Stomach (tissue), 4 donors: ENCODE measurements around the gene POC5.

Experiments used
- EP300 ChIP-seq: sonication (generic); formaldehyde crosslinking; IDR thresholded peaks from one replicate; pipeline ENCODE4 v1.6.1; 2017; ENCODE audit warnings: antibody characterized with exemption
- POLR2AphosphoS5 ChIP-seq, 3 donors: sonication (generic); formaldehyde crosslinking; IDR thresholded peaks; one replicate each; pipeline ENCODE4 v1.6.1; 2016; ENCODE audit warnings: antibody characterized with exemption in 3 of 3
- TF ChIP-seq, protein P1 (sequence below), 7 experiments: fragments of 450-650 bp in 4 of 7; fragments of 200-600 bp in 3 of 7; sonication (generic) in 3 of 7; IDR thresholded peaks; one replicate each; pipeline ENCODE4 v1.5.1; 2016 to 2019; ENCODE audit warnings: antibody characterized with exemption in 7 of 7, control low read depth in 2 of 7, mild to moderate bottlenecking in 1 of 7

DNA sequence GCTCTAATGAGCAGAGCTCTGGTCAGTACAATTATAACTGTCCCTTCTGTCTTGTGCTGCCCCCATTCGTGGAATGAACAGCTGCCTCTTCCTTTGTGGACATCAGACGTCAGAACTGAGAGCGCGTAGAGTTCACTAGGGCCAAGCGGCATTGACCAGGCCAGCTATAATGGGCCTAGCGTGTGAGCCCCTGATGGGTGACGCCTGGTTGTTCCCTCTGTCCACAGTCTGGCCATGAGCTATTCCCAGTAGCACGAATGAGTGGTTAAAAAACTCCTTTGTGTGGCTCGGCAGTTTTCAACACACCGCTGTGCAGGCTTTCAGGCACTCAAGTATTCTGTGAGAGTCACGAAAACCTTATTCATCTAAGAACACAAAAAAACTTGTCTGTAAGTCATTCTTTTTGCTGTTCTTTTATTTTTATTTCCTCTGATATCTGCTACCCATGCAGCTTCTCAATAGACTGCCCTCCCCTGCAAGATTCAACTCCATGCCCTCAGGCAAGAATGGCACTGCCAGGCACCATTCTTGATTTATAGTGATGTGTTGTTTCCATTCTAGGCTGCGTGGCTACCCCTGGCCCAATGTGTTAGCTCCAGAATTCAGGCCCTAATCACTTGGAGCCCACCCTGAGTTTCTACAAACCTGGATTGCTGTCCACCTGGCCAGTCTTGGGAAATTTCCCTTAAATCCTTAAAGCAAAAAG lies 53.5 kb downstream of the POC5 start:
- TF ChIP-seq, protein P1, sequence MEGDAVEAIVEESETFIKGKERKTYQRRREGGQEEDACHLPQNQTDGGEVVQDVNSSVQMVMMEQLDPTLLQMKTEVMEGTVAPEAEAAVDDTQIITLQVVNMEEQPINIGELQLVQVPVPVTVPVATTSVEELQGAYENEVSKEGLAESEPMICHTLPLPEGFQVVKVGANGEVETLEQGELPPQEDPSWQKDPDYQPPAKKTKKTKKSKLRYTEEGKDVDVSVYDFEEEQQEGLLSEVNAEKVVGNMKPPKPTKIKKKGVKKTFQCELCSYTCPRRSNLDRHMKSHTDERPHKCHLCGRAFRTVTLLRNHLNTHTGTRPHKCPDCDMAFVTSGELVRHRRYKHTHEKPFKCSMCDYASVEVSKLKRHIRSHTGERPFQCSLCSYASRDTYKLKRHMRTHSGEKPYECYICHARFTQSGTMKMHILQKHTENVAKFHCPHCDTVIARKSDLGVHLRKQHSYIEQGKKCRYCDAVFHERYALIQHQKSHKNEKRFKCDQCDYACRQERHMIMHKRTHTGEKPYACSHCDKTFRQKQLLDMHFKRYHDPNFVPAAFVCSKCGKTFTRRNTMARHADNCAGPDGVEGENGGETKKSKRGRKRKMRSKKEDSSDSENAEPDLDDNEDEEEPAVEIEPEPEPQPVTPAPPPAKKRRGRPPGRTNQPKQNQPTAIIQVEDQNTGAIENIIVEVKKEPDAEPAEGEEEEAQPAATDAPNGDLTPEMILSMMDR (IDR thresholded peaks at IDR 0.05) = no peak
- TF ChIP-seq POLR2AphosphoS5 (IDR thresholded peaks at IDR 0.05) = no peak
- no peak for TF ChIP-seq EP300
